IMR-90 (cell line): ENCODE results near the gene MRPS5.

Experiments used
- CTCF ChIP-seq: conservative IDR thresholded peaks from 2 replicates; pipeline ENCODE4 v1.5.1; 2012; ENCODE audit warnings: mild to moderate bottlenecking, low read depth, low read length, improper control_type of control experiment
- FOS ChIP-seq: fragments of 150-350 bp; IDR thresholded peaks from 2 replicates; pipeline ENCODE4 v1.6.1; 2016; ENCODE audit warnings: low read depth, low read length
- MAFK ChIP-seq: IDR thresholded peaks from 2 replicates; pipeline ENCODE4 v1.6.1; 2012; ENCODE audit warnings: low read depth, low read length, improper control_type of control experiment
- MXI1 ChIP-seq: IDR thresholded peaks from 2 replicates; pipeline ENCODE4 v1.6.1; 2012; ENCODE audit warnings: low read depth, mild to moderate bottlenecking, low read length, moderate library complexity, borderline replicate concordance
- POLR2A ChIP-seq: IDR thresholded peaks from 2 replicates; pipeline ENCODE4 v1.6.1; 2012; ENCODE audit warnings: mild to moderate bottlenecking, low read depth, low read length
- RAD21 ChIP-seq: IDR thresholded peaks from 2 replicates; pipeline ENCODE4 v1.6.1; 2012; ENCODE audit warnings: low read length, improper control_type of control experiment
- RCOR1 ChIP-seq: IDR thresholded peaks from 2 replicates; pipeline ENCODE4 v1.6.1; 2012; ENCODE audit warnings: mild to moderate bottlenecking, low read length, improper control_type of control experiment; ENCODE audit not compliant: insufficient replicate concordance

GRCh38 chr2:95052804-95053479 is 68.7 kb downstream of the MRPS5 start:
- TF ChIP-seq RAD21 (no peak), POLR2A (no peak), RCOR1 (no peak), CTCF (no peak), MXI1 (no peak), MAFK (no peak), FOS (no peak)
